Neuronal stem cell (in vitro differentiated cells): Measurements from ENCODE around the gene MSMP.

ENCODE experiments used
- DNase-seq: peaks from one replicate; pipeline ENCODE4 v3.0.0-alpha.2; 2013; ENCODE audit warnings: low spot score
- H2AFZ ChIP-seq: one replicate; pipeline ENCODE4 v1.6.1; 2013; ENCODE audit warnings: mild to moderate bottlenecking, low read length, inconsistent platforms
- H2AK5ac ChIP-seq: 2 replicates; pipeline ENCODE4 v1.6.1; 2013; ENCODE audit warnings: low read depth, mild to moderate bottlenecking, inconsistent platforms, low read length, moderate library complexity, mixed read lengths
- H2BK120ac ChIP-seq: 2 replicates; pipeline ENCODE4 v1.6.1; 2013; ENCODE audit warnings: low read depth, mild to moderate bottlenecking, inconsistent platforms, low read length, moderate library complexity, mixed read lengths
- H2BK12ac ChIP-seq: one replicate; pipeline ENCODE4 v1.6.1; 2013; ENCODE audit warnings: low read length, inconsistent platforms
- H2BK15ac ChIP-seq: 2 replicates; pipeline ENCODE4 v1.6.1; 2013; ENCODE audit warnings: mild to moderate bottlenecking, low read length, inconsistent platforms, mixed read lengths
- H2BK5ac ChIP-seq: one replicate; pipeline ENCODE4 v1.6.1; 2013; ENCODE audit warnings: inconsistent platforms, mild to moderate bottlenecking, low read length, moderate library complexity
- H3K14ac ChIP-seq: one replicate; pipeline ENCODE4 v1.6.1; 2013; ENCODE audit warnings: low read length, inconsistent platforms
- H3K18ac ChIP-seq: 2 replicates; pipeline ENCODE4 v1.6.1; 2013; ENCODE audit warnings: low read length, inconsistent platforms
- H3K23ac ChIP-seq: 2 replicates; pipeline ENCODE4 v1.6.1; 2013; ENCODE audit warnings: low read depth, mild to moderate bottlenecking, mixed read lengths, low read length, inconsistent platforms; ENCODE audit not compliant: poor library complexity
- H3K27ac ChIP-seq: replicated peaks from 3 replicates; pipeline ENCODE4 v1.5.1; 2013; ENCODE audit warnings: low read length, inconsistent platforms
- H3K27me3 ChIP-seq, 3 experiments: 2 replicates each; pipeline ENCODE4 v1.6.1; 2013; ENCODE audit warnings: low read length in 3 of 3, mild to moderate bottlenecking in 2 of 3, inconsistent platforms in 1 of 3, low read depth in 1 of 3, mixed read lengths in 1 of 3, moderate library complexity in 1 of 3; ENCODE audit not compliant: control insufficient read depth in 3 of 3, insufficient read depth in 3 of 3
- H3K36me3 ChIP-seq, 2 donors: replicated peaks in 1 of 2; 2 replicates each; pipeline ENCODE4 v1.6.1; 2013; ENCODE audit warnings: low read length in 2 of 2; ENCODE audit not compliant: control insufficient read depth in 2 of 2, insufficient read depth in 2 of 2
- H3K4ac ChIP-seq: 2 replicates; pipeline ENCODE4 v1.6.1; 2013; ENCODE audit warnings: inconsistent platforms, mild to moderate bottlenecking, low read length, moderate library complexity
- H3K4me1 ChIP-seq, 2 donors: 1 replicate in 1 of 2; 2 replicates in 1 of 2; pipeline ENCODE4 v1.6.1; 2013; ENCODE audit warnings: low read length in 2 of 2, low read depth in 1 of 2; ENCODE audit not compliant: control insufficient read depth in 2 of 2, insufficient read depth in 1 of 2
- H3K4me2 ChIP-seq: one replicate; pipeline ENCODE4 v1.6.1; 2013; ENCODE audit warnings: mild to moderate bottlenecking, low read length, inconsistent platforms; ENCODE audit not compliant: insufficient read depth, poor library complexity, severe bottlenecking
- H3K4me3 ChIP-seq, 2 donors: 2 replicates each; pipeline ENCODE4 v1.5.1; 2013; ENCODE audit warnings: low read length in 2 of 2, mild to moderate bottlenecking in 2 of 2, inconsistent platforms in 1 of 2, moderate library complexity in 1 of 2
- H3K79me1 ChIP-seq: one replicate; pipeline ENCODE4 v1.6.1; 2013; ENCODE audit warnings: low read depth, mild to moderate bottlenecking, inconsistent platforms, low read length, moderate library complexity
- H3K9ac ChIP-seq: one replicate; pipeline ENCODE4 v1.6.1; 2013; ENCODE audit warnings: mild to moderate bottlenecking, low read depth, low read length, inconsistent platforms; ENCODE audit not compliant: poor library complexity
- H3K9me3 ChIP-seq, 2 donors: replicated peaks in 1 of 2; 2 replicates each; pipeline versions ENCODE3 to v1.6.1; 2013; ENCODE audit warnings: low read length in 2 of 2, mild to moderate bottlenecking in 2 of 2, inconsistent platforms in 1 of 2, low read depth in 1 of 2, mixed read lengths in 1 of 2, moderate library complexity in 1 of 2; ENCODE audit not compliant: control insufficient read depth in 2 of 2, insufficient read depth in 1 of 2
- H4K8ac ChIP-seq: one replicate; pipeline ENCODE4 v1.6.1; 2013; ENCODE audit warnings: low read depth, mild to moderate bottlenecking, inconsistent platforms, low read length, moderate library complexity
- H4K91ac ChIP-seq: one replicate; pipeline ENCODE4 v1.6.1; 2013; ENCODE audit warnings: low read length, low read depth, mild to moderate bottlenecking, inconsistent platforms; ENCODE audit not compliant: poor library complexity
- WGBS, 2 donors: extraction: QIAGEN DNeasy Blood & Tissue Kit; methylation state at CpG; one replicate each; pipeline ENCODE4 v1.1.7; 2013; ENCODE audit warnings: missing lambda C conversion rate in 2 of 2, mixed read lengths in 1 of 2; ENCODE audit not compliant: insufficient read length in 2 of 2, insufficient replicate concordance in 1 of 2; ENCODE audit errors: extremely low coverage in 2 of 2; 5-methylcytosine and 5-hydroxymethylcytosine counted together

MSMP gene

DNA sequence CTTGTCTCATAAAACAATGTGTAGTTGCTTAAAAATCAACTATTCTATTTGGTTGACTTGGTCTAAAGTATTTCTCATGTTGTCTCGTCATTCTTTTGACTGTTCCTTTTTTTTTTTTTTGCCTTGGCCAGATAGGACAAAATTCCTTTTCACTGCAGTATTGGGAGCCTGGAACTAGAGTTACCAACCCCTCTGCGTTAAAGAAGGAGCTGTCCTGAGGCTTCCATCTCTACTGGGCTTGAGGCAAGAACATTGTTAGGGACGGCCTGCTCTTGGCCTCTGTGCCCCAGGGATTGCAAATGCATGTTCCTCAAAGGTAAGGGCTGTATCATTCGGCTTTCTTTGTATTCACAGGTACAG, 35.9 kb upstream of the MSMP start:
- Histone ChIP-seq H4K91ac (no peak overlapping the region), H3K4me3 (no peak overlapping the region)
- no CpG with 5 or more reads among the region's 4 CpGs for WGBS, 2 donors

DNA sequence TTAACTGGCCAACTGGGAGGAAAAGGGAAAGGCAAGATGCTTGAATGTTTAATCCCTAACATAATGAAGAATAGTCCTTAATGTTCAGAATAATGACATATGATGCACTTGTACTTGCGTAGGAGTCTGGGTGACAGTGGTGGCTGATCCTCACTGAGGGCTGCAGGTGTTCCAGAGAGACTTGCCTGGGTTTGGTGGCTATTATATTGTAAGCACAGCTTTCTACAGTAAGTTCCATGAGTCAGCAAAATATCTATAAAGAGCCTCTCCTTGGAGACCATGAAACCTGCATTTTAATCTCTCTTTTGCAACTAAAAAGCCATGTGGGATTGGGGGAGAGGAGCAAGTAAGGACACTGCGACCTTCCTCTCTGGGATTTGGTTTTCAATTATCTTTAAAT, 35.5 kb upstream of the MSMP start:
- Histone ChIP-seq H3K4ac (no peak overlapping the region), H3K9ac (no peak overlapping the region), H3K4me1 (peaks cover 6 to 7% of the 10 kb centered on the region in 2 donors), H3K79me1 (peaks cover 2% of the 10 kb centered on the region), H3K4me3 (no peak overlapping the region), H3K27me3 (peaks cover 0 to 12% (median 0%) of the 10 kb centered on the region in 3 experiments), H2BK120ac (no peak overlapping the region), H3K4me2 (no peak overlapping the region), H3K14ac (no peak overlapping the region), H3K27ac (no peak overlapping the region), H4K91ac (no peak overlapping the region), H2BK15ac (no peak overlapping the region), H4K8ac (no peak overlapping the region), H3K9me3 (no peaks in the 10 kb centered on the region), H2BK12ac (no peak overlapping the region), H2BK5ac (no peak overlapping the region), H2AFZ (no peak overlapping the region), H3K36me3 (peaks cover 0 to 7% of the 10 kb centered on the region in 2 donors), H2AK5ac (no peak overlapping the region), H3K18ac (no peak overlapping the region), H3K23ac (no peak overlapping the region)
- DNase-seq: no peak
- WGBS, 2 donors: no CpG with 5 or more reads among the region's 2 CpGs

More for the DNA sequence above, 35.9 kb upstream of the MSMP start:
- Histone ChIP-seq H2BK12ac (no peak overlapping the region), H3K9me3 (no peaks in the 10 kb centered on the region), H3K18ac (no peak overlapping the region), H2BK15ac (no peak overlapping the region), H3K36me3 (peaks cover 0 to 7% of the 10 kb centered on the region in 2 donors), H3K27ac (no peak overlapping the region), H3K4me2 (no peak overlapping the region), H2AK5ac (no peak overlapping the region), H3K79me1 (peaks cover 2% of the 10 kb centered on the region), H2AFZ (peak overlapping the region; percentile 89), H3K4ac (no peak overlapping the region), H3K14ac (no peak overlapping the region), H3K4me1 (peaks cover 6 to 7% of the 10 kb centered on the region in 2 donors), H4K8ac (no peak overlapping the region), H3K9ac (no peak overlapping the region), H2BK120ac (no peak overlapping the region), H3K23ac (no peak overlapping the region), H2BK5ac (no peak overlapping the region), H3K27me3 (peaks cover 0 to 12% (median 0%) of the 10 kb centered on the region in 3 experiments)
- DNase-seq: no peak

DNA sequence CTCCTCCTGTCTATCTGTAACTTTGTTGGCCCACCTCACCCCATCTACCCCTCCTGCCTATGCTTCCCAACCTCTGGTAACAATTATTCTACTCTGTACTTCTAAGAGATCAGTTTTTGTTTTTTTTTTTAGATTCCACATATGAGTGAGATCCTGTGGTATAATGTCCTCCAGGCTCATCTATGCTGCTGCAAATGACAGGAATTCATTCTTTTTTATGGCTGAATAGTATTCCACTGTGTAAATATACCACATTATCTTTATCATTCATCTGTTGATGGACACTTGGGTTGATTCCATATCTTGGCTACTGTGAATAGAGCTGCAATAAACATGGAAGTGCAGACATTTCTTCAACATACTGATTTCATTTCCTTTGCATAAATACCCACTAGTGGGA, 29.3 kb upstream of the MSMP start:
- Histone ChIP-seq H3K14ac (no peak overlapping the region), H4K91ac (no peak overlapping the region), H2AFZ (no peak overlapping the region), H3K4me2 (no peak overlapping the region), H2BK120ac (no peak overlapping the region), H3K18ac (no peak overlapping the region), H3K27ac (no peak overlapping the region), H3K79me1 (no peaks in the 10 kb centered on the region), H2BK15ac (no peak overlapping the region), H4K8ac (no peak overlapping the region), H3K27me3 (no peaks in the 10 kb centered on the region), H3K4ac (no peak overlapping the region), H3K36me3 (peaks cover 0 to 2% of the 10 kb centered on the region in 2 donors), H2AK5ac (no peak overlapping the region), H3K4me1 (peaks cover 0 to under 1% of the 10 kb centered on the region in 2 donors), H3K9ac (no peak overlapping the region), H2BK12ac (no peak overlapping the region), H3K23ac (no peak overlapping the region), H3K4me3 (no peak overlapping the region), H2BK5ac (no peak overlapping the region), H3K9me3 (no peaks in the 10 kb centered on the region)
- no peak for DNase-seq

DNA sequence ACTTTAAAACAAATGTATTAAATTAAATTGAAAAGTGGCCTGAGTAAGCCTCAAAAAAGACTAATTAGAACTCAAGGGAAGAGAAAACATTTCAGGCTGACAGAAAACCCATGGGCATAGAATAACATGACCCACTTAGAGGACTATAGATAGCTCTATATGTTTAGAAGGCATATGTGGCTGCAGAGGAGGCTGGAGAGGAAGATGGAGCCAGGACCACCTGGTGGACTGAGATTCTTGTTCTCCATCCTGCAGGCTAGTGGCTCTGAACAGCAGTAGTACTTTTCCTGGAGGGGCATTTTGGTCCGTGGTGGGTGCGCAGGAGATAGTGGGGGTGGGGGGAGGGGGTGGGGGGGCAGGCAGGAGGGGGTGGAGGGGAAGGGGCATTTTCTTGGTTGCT, 27.0 kb upstream of the MSMP start:
- DNase-seq: no peak
- Histone ChIP-seq H3K9ac (no peak overlapping the region), H2BK5ac (no peak overlapping the region), H3K36me3 (peaks cover 0 to 2% of the 10 kb centered on the region in 2 donors), H3K14ac (no peak overlapping the region), H3K4me1 (peaks cover 2 to 5% of the 10 kb centered on the region in 2 donors), H2AFZ (no peak overlapping the region), H3K79me1 (no peaks in the 10 kb centered on the region), H3K9me3 (no peaks in the 10 kb centered on the region), H4K8ac (no peak overlapping the region), H3K18ac (no peak overlapping the region), H2BK15ac (no peak overlapping the region), H3K4me2 (no peak overlapping the region), H3K4me3 (no peak overlapping the region), H3K27me3 (no peaks in the 10 kb centered on the region), H3K27ac (no peak overlapping the region), H3K23ac (no peak overlapping the region), H4K91ac (no peak overlapping the region), H2BK12ac (no peak overlapping the region), H2BK120ac (no peak overlapping the region), H2AK5ac (no peak overlapping the region), H3K4ac (no peak overlapping the region)
- WGBS, 2 donors: no CpG with 5 or more reads among the region's 2 CpGs
